ENCODE measurements around the gene TIMP1. TPM values are rescaled to one million over a fixed set of nuclear protein-coding genes. Genes with fewer than 3 reads are reported as not detected.

TIMP1 gene
- total RNA-seq, 1 donor from 2014 or later, result 76.5 TPM

GRCh38 chrX:47634871-47635575, 52.8 kb downstream of the TIMP1 start:
- H3K27ac Mint-ChIP-seq, result no peak overlapping the region
- H3K4me1 Mint-ChIP-seq (ENCODE audit: low read depth), result peaks cover 23% of the 10 kb centered on the region
- H3K9me3 Mint-ChIP-seq, result peaks cover 5% of the 10 kb centered on the region
- no peak for DNase-seq (ENCODE audit: low spot score)
- H3K27me3 Mint-ChIP-seq (ENCODE audit: low read depth), result no peaks in the 10 kb centered on the region
- H3K4me3 Mint-ChIP-seq (ENCODE audit: low read depth), result no peak overlapping the region
- peaks cover 26% of the 10 kb centered on the region for H3K36me3 Mint-ChIP-seq (ENCODE audit: low read depth)
- intact Hi-C loops (cut with micrococcal nuclease), result no loop called here

Other genes starting within 250 kb of the TIMP1 start
- 0.25 TPM in 2 replicates for gene ZNF157, start 211.9 kb upstream of the TIMP1 start, total RNA-seq
- gene ZNF41, start 99.2 kb upstream of the TIMP1 start, total RNA-seq, result 8.7 and 9.7 TPM in 2 replicates
- 85.3 and 86.1 TPM in 2 replicates for gene ARAF, start 21.2 kb upstream of the TIMP1 start, total RNA-seq
- gene SYN1, start 37.4 kb downstream of the TIMP1 start, total RNA-seq, result 0.21 TPM in 2 replicates
- gene CFP, start 47.5 kb downstream of the TIMP1 start, total RNA-seq, result 3.0 and 3.3 TPM in 2 replicates
- gene ELK1, start 68.1 kb downstream of the TIMP1 start, total RNA-seq, result 108 and 110 TPM in 2 replicates
- gene UXT, start 76.7 kb downstream of the TIMP1 start, total RNA-seq, result 204 and 208 TPM in 2 replicates